SK-N-SH treated with all-trans-retinoic acid at 6 μM for 48 hours (cell line): Measurements from ENCODE around the gene EPB41L2.

ENCODE experiments used
- ARNTL ChIP-seq: fragments of 450-650 bp; formaldehyde crosslinking; IDR thresholded peaks from 2 replicates; pipeline ENCODE4 v1.5.0; 2020; ENCODE audit warnings: low read depth, mild to moderate bottlenecking, moderate library complexity, borderline replicate concordance
- BACH2 ChIP-seq: fragments of 250-450 bp; sonication (Bioruptor Pico); IDR thresholded peaks from 2 replicates; pipeline ENCODE4 v1.9.0; 2021; ENCODE audit warnings: mild to moderate bottlenecking, borderline replicate concordance
- CSRNP3 ChIP-seq: fragments of 250-450 bp; sonication (Bioruptor Pico); IDR thresholded peaks from 2 replicates; pipeline ENCODE4 v1.5.1; 2021; ENCODE audit warnings: mild to moderate bottlenecking, moderate library complexity
- ESRRG ChIP-seq: fragments of 250-450 bp; sonication (Bioruptor Pico); IDR thresholded peaks from 2 replicates; pipeline ENCODE4 v1.6.1; 2021; ENCODE audit warnings: mild to moderate bottlenecking
- GLIS3 ChIP-seq: fragments of 250-450 bp; sonication (Bioruptor Pico); IDR thresholded peaks from 2 replicates; pipeline ENCODE4 v1.5.0; 2020; ENCODE audit warnings: mild to moderate bottlenecking, moderate library complexity
- POU6F1 ChIP-seq: fragments of 250-450 bp; sonication (Bioruptor Pico); IDR thresholded peaks from 2 replicates; pipeline ENCODE4 v1.8.0; 2021; ENCODE audit warnings: low read depth, mild to moderate bottlenecking, moderate library complexity, borderline replicate concordance
- RARB ChIP-seq: fragments of 250-450 bp; sonication (Bioruptor Pico); IDR thresholded peaks from 2 replicates; pipeline ENCODE4 v1.8.0; 2021; ENCODE audit warnings: mild to moderate bottlenecking, moderate library complexity
- ZFP3 ChIP-seq: fragments of 250-450 bp; sonication (Bioruptor Pico); IDR thresholded peaks from 2 replicates; pipeline ENCODE4 v1.5.0; 2020; ENCODE audit warnings: mild to moderate bottlenecking, moderate library complexity
- ZFP30 ChIP-seq: fragments of 450-650 bp; formaldehyde crosslinking; IDR thresholded peaks from 2 replicates; pipeline ENCODE4 v1.5.0; 2022; ENCODE audit warnings: mild to moderate bottlenecking, moderate library complexity
- ZNF565 ChIP-seq: fragments of 450-650 bp; formaldehyde crosslinking; conservative IDR thresholded peaks from 2 replicates; pipeline ENCODE4 v1.5.0; 2020; ENCODE audit warnings: low read depth, mild to moderate bottlenecking, moderate library complexity
- ZNF8 ChIP-seq: fragments of 450-650 bp; formaldehyde crosslinking; IDR thresholded peaks from 2 replicates; pipeline ENCODE4 v1.5.0; 2020; ENCODE audit warnings: mild to moderate bottlenecking, moderate library complexity
- TF ChIP-seq, protein P1 (sequence below): fragments of 250-450 bp; sonication (Bioruptor Pico); IDR thresholded peaks from 2 replicates; pipeline ENCODE4 v1.8.0; 2020; ENCODE audit warnings: mild to moderate bottlenecking, moderate library complexity, borderline replicate concordance
- TF ChIP-seq, protein P2 (sequence below): fragments of 250-450 bp; sonication (Bioruptor Pico); IDR thresholded peaks from 2 replicates; pipeline ENCODE4 v1.5.1; 2020; ENCODE audit warnings: low read depth, mild to moderate bottlenecking, moderate library complexity

- no peak for TF ChIP-seq ZNF8 (CRISPR knock-in tag)
- no peak for TF ChIP-seq ZNF565 (CRISPR knock-in tag)
- TF ChIP-seq ARNTL (CRISPR knock-in tag): no peak
- TF ChIP-seq ESRRG (CRISPR knock-in tag): no peak
- TF ChIP-seq ZFP3 (CRISPR knock-in tag): no peak
- TF ChIP-seq ZFP30 (CRISPR knock-in tag): no peak
- no peak for TF ChIP-seq POU6F1 (CRISPR knock-in tag)
- no peak for TF ChIP-seq GLIS3
- no peak for TF ChIP-seq BACH2 (CRISPR knock-in tag)
- TF ChIP-seq CSRNP3 (CRISPR knock-in tag): no peak
- TF ChIP-seq, protein P1, sequence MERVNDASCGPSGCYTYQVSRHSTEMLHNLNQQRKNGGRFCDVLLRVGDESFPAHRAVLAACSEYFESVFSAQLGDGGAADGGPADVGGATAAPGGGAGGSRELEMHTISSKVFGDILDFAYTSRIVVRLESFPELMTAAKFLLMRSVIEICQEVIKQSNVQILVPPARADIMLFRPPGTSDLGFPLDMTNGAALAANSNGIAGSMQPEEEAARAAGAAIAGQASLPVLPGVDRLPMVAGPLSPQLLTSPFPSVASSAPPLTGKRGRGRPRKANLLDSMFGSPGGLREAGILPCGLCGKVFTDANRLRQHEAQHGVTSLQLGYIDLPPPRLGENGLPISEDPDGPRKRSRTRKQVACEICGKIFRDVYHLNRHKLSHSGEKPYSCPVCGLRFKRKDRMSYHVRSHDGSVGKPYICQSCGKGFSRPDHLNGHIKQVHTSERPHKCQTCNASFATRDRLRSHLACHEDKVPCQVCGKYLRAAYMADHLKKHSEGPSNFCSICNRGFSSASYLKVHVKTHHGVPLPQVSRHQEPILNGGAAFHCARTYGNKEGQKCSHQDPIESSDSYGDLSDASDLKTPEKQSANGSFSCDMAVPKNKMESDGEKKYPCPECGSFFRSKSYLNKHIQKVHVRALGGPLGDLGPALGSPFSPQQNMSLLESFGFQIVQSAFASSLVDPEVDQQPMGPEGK: no peak
- TF ChIP-seq, protein P2, sequence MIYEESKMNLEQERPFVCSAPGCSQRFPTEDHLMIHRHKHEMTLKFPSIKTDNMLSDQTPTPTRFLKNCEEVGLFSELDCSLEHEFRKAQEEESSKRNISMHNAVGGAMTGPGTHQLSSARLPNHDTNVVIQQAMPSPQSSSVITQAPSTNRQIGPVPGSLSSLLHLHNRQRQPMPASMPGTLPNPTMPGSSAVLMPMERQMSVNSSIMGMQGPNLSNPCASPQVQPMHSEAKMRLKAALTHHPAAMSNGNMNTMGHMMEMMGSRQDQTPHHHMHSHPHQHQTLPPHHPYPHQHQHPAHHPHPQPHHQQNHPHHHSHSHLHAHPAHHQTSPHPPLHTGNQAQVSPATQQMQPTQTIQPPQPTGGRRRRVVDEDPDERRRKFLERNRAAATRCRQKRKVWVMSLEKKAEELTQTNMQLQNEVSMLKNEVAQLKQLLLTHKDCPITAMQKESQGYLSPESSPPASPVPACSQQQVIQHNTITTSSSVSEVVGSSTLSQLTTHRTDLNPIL (CRISPR knock-in tag): no peak
- no peak for TF ChIP-seq RARB (CRISPR knock-in tag)
Observed at GRCh38 chr6:130907687-130908086, 155.4 kb downstream of the EPB41L2 start.
